GM12878 (cell line): ENCODE data around the gene PLEKHA6.

Experiments used
- EGR1 ChIP-seq, 2 experiments: IDR thresholded peaks; 1 replicate in 1 of 2; 2 replicates in 1 of 2; pipeline ENCODE4 v1.6.1; 2011 to 2012; ENCODE audit warnings: low read depth in 2 of 2, low read length in 2 of 2, borderline replicate concordance in 1 of 2, mild to moderate bottlenecking in 1 of 2, moderate library complexity in 1 of 2
- HDAC6 ChIP-seq: fragments of 200-600 bp; sonication (generic); IDR thresholded peaks from one replicate; pipeline ENCODE4 v1.8.0; 2017; ENCODE audit warnings: antibody characterized with exemption; ENCODE audit not compliant: unreplicated experiment
- HDGF ChIP-seq: fragments of 450-650 bp; IDR thresholded peaks from 2 replicates; pipeline ENCODE4 v1.6.1; 2016; ENCODE audit warnings: antibody characterized with exemption
- POLR2A ChIP-seq: IDR thresholded peaks from 2 replicates; pipeline ENCODE4 v1.6.1; 2011; ENCODE audit warnings: low read depth, mild to moderate bottlenecking, low read length
- RFX5 ChIP-seq: IDR thresholded peaks from 2 replicates; pipeline ENCODE4 v1.6.1; 2011; ENCODE audit warnings: low read depth, low read length, improper control_type of control experiment
- TF ChIP-seq, protein P1 (sequence below), 3 experiments: IDR thresholded peaks in 2 of 3; conservative IDR thresholded peaks in 1 of 3; 2 replicates each; pipeline ENCODE4 v1.5.1; 2011; ENCODE audit warnings: low read depth in 3 of 3, low read length in 3 of 3, mild to moderate bottlenecking in 3 of 3, control low read depth in 2 of 3, moderate library complexity in 2 of 3, inconsistent platforms in 1 of 3, mixed read lengths in 1 of 3; ENCODE audit not compliant: control insufficient read depth in 2 of 3, insufficient read depth in 1 of 3; ENCODE audit errors: extremely low read depth in 1 of 3
- TF ChIP-seq, protein P2 (sequence below): fragments of 450-650 bp; IDR thresholded peaks from 2 replicates; pipeline ENCODE4 v1.6.1; 2018; ENCODE audit warnings: mild to moderate bottlenecking, low read depth, moderate library complexity; ENCODE audit not compliant: partially characterized antibody

DNA sequence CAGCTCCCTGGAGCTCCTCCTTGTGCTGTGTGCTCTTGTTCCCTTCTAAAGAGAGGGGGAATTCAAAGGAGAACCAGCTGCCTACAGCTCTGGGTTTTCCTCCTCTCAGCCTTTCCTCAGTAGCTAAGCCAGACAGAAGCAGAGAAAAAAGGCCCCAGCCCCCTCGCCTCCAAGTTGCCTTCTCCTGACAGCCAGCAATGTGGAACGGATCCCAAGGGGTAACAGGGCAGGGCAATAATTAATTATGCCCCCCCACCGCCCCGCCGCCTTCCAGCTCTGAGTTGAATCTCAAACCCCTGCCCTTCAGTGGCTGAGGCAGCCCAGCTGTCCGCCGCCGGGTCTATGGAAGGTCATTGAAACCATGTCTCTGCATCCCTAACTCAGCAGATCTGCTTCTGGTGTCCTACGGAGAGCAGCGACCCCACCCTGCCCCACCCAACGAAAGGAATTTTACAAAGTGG, 76.9 kb downstream of the PLEKHA6 start:
- TF ChIP-seq POLR2A, result no peak
- TF ChIP-seq, protein P1, sequence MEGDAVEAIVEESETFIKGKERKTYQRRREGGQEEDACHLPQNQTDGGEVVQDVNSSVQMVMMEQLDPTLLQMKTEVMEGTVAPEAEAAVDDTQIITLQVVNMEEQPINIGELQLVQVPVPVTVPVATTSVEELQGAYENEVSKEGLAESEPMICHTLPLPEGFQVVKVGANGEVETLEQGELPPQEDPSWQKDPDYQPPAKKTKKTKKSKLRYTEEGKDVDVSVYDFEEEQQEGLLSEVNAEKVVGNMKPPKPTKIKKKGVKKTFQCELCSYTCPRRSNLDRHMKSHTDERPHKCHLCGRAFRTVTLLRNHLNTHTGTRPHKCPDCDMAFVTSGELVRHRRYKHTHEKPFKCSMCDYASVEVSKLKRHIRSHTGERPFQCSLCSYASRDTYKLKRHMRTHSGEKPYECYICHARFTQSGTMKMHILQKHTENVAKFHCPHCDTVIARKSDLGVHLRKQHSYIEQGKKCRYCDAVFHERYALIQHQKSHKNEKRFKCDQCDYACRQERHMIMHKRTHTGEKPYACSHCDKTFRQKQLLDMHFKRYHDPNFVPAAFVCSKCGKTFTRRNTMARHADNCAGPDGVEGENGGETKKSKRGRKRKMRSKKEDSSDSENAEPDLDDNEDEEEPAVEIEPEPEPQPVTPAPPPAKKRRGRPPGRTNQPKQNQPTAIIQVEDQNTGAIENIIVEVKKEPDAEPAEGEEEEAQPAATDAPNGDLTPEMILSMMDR (IDR thresholded peaks at IDR 0.05 in 2 of 3, conservative IDR thresholded peaks at IDR 0.05 in 1 of 3; ENCODE audit: control insufficient read depth in 2 of 3, extremely low read depth in 1 of 3, insufficient read depth in 1 of 3, low read depth in 3 of 3, low read length in 3 of 3), result no peak
- no peak for TF ChIP-seq HDAC6
- no peak for TF ChIP-seq HDGF
- TF ChIP-seq EGR1 (IDR thresholded peaks at IDR 0.05; ENCODE audit: borderline replicate concordance in 1 of 2, low read depth in 2 of 2, low read length in 2 of 2), result no peak
- no peak for TF ChIP-seq RFX5
- TF ChIP-seq, protein P2, sequence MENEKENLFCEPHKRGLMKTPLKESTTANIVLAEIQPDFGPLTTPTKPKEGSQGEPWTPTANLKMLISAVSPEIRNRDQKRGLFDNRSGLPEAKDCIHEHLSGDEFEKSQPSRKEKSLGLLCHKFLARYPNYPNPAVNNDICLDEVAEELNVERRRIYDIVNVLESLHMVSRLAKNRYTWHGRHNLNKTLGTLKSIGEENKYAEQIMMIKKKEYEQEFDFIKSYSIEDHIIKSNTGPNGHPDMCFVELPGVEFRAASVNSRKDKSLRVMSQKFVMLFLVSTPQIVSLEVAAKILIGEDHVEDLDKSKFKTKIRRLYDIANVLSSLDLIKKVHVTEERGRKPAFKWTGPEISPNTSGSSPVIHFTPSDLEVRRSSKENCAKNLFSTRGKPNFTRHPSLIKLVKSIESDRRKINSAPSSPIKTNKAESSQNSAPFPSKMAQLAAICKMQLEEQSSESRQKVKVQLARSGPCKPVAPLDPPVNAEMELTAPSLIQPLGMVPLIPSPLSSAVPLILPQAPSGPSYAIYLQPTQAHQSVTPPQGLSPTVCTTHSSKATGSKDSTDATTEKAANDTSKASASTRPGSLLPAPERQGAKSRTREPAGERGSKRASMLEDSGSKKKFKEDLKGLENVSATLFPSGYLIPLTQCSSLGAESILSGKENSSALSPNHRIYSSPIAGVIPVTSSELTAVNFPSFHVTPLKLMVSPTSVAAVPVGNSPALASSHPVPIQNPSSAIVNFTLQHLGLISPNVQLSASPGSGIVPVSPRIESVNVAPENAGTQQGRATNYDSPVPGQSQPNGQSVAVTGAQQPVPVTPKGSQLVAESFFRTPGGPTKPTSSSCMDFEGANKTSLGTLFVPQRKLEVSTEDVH, result no peak
